DND-41 (cell line): Measurements from ENCODE around the gene CHCHD3.

ENCODE experiments used
- EZH2 ChIP-seq: IDR thresholded peaks from 3 replicates; pipeline ENCODE4 v1.6.1; 2012; ENCODE audit warnings: borderline replicate concordance, low read depth, mild to moderate bottlenecking, moderate library complexity, low read length, inconsistent platforms; ENCODE audit not compliant: severe bottlenecking
- TF ChIP-seq, protein P1 (sequence below): IDR thresholded peaks from 2 replicates; pipeline ENCODE4 v1.5.1; 2012; ENCODE audit warnings: borderline replicate concordance, low read length, moderate library complexity, mild to moderate bottlenecking; ENCODE audit not compliant: poor library complexity, severe bottlenecking; ENCODE audit errors: extremely low read depth

DNA sequence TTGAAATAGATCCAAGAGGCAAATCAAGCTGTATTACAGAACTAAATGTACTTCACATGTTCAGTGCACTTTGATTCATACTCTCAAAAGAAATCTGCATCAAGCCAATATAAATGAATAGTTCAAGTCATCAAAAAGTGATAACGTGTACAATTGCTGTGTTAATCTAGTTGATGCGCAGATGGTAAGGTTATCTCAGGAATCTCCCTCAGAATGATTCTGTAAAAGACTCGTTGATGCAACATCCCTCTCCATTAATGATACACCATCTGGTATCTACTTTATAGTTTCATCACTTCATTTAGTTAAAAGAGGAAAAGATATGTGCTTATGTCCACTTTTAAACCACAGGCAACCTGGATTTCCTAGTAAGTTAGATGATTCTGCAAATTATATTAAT is 200.6 kb downstream of the CHCHD3 start:
- TF ChIP-seq EZH2: no peak
- TF ChIP-seq, protein P1, sequence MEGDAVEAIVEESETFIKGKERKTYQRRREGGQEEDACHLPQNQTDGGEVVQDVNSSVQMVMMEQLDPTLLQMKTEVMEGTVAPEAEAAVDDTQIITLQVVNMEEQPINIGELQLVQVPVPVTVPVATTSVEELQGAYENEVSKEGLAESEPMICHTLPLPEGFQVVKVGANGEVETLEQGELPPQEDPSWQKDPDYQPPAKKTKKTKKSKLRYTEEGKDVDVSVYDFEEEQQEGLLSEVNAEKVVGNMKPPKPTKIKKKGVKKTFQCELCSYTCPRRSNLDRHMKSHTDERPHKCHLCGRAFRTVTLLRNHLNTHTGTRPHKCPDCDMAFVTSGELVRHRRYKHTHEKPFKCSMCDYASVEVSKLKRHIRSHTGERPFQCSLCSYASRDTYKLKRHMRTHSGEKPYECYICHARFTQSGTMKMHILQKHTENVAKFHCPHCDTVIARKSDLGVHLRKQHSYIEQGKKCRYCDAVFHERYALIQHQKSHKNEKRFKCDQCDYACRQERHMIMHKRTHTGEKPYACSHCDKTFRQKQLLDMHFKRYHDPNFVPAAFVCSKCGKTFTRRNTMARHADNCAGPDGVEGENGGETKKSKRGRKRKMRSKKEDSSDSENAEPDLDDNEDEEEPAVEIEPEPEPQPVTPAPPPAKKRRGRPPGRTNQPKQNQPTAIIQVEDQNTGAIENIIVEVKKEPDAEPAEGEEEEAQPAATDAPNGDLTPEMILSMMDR: no peak
